HG02981 (cell line): ENCODE results near the gene SH3GL1.

Source experiments
- ATAC-seq: cut with Tn5 transposase; IDR thresholded peaks from one replicate; pipeline ENCODE4 v1.9.1; 2021; ENCODE audit warnings: mild to moderate bottlenecking, moderate library complexity; ENCODE audit not compliant: unreplicated experiment

The SH3GL1 gene

GRCh38 chr19:4320419-4320818, 79.9 kb downstream of the SH3GL1 start:
- no peak for ATAC-seq

- ATAC-seq: no peak
These were observed 81.2 kb downstream of the SH3GL1 start for GRCh38 chr19:4319067-4319718.

GRCh38 chr19:4318460-4318859, 81.9 kb downstream of the SH3GL1 start:
- no peak for ATAC-seq

GRCh38 chr19:4316956-4317355, 83.4 kb downstream of the SH3GL1 start:
- ATAC-seq: no peak

- no peak for ATAC-seq
These were observed 86.4 kb downstream of the SH3GL1 start for GRCh38 chr19:4313847-4314490.
